GM19099 (cell line): ENCODE data around the gene TTC13.

Source experiments
- POLR2A ChIP-seq: IDR thresholded peaks from 3 replicates; pipeline ENCODE4 v1.6.1; 2011; ENCODE audit warnings: low read depth; ENCODE audit not compliant: insufficient read length; ENCODE audit errors: extremely low read depth

The TTC13 gene

GRCh38 chr1:230877146-230877923, 101.3 kb downstream of the TTC13 start:
- TF ChIP-seq POLR2A = no peak

- TF ChIP-seq POLR2A = no peak
Measured at GRCh38 chr1:230876660-230877059, 102.0 kb downstream of the TTC13 start.

DNA sequence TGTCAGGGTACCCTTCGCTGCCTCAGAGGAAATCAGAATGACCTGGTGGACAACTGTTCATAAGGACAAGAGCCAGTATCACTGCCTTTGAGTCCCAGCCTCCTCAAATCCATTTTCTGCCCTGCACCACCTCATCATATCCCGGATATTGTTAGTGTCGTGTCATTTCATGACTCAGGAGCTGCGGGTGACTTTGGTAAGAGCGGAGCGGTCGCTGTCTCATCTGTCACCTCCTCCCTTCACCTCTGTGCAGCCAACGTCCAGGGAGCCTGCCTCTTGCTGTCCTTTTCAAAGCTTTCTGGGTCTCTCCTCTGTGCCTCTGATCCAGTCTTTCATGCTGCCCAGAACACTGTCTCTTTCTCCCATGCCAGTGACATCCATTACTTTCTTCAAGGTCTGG, 103.3 kb downstream of the TTC13 start:
- no peak for TF ChIP-seq POLR2A

DNA sequence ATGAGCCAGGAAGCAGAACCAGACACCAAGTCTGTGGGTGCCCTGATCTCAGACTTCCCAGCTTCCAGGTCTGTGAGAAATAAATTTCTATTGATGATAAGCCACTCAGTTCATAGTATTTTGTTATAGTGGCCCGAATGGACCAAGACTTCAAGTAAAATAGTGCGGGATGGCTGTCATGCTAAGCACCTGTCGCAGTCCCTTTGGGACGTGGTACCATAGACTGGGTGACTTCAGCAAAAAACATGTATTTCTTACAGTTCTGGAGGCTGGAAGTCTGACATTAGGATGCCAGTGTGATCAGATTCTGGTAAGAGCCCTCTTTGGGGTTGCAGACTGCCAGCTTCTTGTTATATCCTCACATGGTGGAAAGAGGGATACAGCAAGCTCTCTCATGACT, 107.7 kb downstream of the TTC13 start:
- no peak for TF ChIP-seq POLR2A

- TF ChIP-seq POLR2A = no peak
Measured at GRCh38 chr1:230869500-230869899, 109.2 kb downstream of the TTC13 start.

GRCh38 chr1:230868736-230869385, 109.8 kb downstream of the TTC13 start:
- TF ChIP-seq POLR2A = no peak

DNA sequence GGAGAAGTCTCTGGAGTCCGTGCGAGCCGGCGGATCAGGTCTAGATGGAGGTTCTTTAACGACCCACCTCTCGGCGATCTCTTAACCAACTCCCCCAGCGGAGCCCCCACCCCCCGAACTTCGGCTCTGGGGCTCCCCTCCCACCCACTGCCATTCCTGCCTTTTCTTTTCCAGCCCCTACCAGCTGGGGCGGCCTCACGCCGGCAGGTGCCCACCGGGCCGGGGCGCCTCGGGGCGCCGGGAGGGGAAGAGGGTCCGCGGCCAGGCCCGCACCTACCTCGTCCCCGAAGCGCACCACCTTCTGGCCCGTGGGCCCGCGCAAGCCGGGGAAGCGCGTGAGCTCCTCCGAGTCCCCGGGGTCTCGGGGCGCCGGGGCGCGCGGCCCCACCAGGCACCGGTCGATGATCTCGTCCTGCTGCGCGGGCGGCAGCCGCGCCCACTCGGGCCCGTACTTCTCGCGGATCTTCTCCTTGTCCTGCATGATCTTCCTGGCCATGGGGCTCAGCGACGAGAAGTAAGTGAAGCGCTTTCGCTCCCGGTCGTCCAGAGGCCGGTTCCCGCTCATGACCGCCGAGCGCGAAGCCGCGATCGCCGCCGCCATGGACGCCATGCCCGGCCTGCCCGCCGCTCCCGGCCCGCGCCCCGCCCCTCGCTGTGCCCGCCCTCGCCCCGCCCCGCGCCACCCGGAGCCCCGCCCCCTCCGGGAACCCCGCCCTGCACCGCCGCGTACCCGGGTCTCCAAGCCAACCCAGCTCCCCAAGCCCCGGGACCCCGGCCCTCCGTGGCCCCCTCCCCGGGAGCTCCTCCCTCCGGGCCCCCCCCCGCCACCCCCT, 110.5 kb downstream of the TTC13 start, which contains the start of gene C1orf198:
Gene C1orf198 (minus strand): TSS at position 619 of the 833 bp plus-strand sequence. CDS start 9 bp downstream, at position 610.
- TF ChIP-seq POLR2A = peak; percentile 32

- no peak for TF ChIP-seq POLR2A
Measured at GRCh38 chr1:230867101-230867902, 111.4 kb downstream of the TTC13 start.

- no peak for TF ChIP-seq POLR2A
Measured at GRCh38 chr1:230866171-230867070, 112.2 kb downstream of the TTC13 start.

DNA sequence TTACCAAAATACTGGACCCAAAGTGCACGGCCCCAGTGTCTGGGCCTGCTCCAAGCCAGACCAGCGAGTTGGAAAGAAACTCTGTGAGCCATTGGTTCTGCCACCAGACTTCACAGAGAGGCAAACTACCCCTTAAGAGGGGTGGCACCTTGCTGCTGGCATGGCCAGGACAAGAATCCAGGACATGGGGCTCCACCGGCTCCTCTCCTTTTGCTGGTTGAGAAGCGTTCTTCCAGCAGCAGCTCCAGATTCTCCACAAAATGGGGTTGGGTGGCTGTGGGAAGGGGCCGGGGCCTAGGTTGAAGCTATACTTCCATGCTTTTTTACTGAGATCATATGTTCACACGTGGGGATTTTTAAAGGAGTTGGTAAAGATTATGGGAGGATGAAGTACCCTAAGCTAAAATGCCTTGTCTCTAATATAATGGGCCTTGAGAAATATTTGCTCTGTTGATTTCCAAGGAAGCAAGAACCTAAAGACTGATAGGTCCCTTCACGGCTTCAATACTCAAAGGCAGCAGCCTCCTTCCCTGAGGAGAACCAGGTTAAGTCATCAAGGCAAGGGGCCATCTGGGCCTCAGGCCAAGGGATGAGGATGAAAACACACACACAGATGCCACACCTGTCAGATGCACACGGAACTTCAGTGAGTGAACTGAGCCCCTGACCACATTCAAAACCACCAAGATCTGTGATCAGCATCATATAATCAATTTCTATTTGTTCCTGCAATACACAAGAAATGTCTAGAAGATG, 113.4 kb downstream of the TTC13 start:
- no peak for TF ChIP-seq POLR2A

- no peak for TF ChIP-seq POLR2A
Measured at GRCh38 chr1:230864441-230864840, 114.2 kb downstream of the TTC13 start.

DNA sequence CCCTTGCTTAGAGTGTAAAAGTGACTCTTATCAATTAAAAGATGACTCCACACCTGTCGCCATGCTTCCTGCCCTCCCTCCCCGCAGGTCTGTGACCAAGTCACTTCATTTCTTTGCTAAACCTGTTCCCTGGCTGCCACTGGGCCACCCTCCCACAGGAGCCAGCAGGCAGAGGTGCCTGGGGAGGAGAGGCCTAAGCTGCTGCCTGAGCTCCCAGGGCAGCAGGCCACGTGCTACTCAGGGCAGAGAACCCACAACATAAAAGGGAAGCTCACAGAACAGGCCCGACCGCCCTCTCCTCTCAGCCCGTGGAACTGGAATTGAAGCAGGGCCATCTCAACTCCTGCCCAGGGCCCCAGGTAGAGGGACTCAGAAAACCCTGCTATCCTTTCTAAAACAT, 115.2 kb downstream of the TTC13 start:
- TF ChIP-seq POLR2A = no peak
